K562 treated with DMSO at 1 percent for 12 hours (cell line): ENCODE measurements around the gene NF2. TPM values are rescaled to one million over a fixed set of nuclear protein-coding genes. Genes with fewer than 3 reads are reported as not detected.

Experiments used
- total RNA-seq: library from RNA; unstranded; fragments of 300-600 nt; gene quantifications from 2 replicates; pipeline ENCODE4 v1.2.3, GENCODE V29; 2022; ENCODE audit not compliant: insufficient read depth

The NF2 gene
- total RNA-seq: 5.7 and 10.4 TPM in 2 replicates

DNA sequence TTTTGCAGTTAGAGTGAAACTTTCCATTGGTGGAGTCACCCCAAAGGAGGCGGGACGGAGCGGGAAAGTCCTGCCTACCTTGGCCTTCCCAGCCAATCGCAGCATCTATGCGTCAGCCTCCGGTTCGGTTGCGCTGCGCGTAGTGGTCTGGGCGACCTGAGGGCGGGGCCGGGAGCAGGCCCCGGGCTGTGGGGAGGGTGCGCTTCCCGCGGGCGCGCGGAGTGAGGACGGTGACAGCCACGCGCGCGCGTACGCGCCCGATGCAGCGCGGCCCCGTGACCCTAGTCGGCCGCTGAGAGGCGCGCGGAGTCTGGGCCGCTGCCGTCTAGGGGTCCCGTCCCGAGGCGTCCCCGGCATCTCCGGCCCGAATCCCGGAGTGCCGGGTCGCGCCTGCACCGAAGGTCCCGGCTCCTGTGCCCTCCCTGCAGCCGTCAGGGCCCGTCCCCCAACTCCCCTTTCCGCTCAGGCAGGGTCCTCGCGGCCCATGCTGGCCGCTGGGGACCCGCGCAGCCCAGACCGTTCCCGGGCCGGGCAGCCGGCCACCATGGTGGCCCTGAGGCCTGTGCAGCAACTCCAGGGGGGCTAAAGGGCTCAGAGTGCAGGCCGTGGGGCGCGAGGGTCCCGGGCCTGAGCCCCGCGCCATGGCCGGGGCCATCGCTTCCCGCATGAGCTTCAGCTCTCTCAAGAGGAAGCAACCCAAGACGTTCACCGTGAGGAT lies at the start of gene NF2:
Gene NF2 (plus strand): TSS at position 276 of the 718 bp plus-strand sequence. CDS start 366 bp downstream, at position 642.

GRCh38 chr22:29719899-29720645 lies 116.6 kb downstream of the NF2 start, which contains the start of gene CABP7:
Gene CABP7 (plus strand): TSS chr22:29720003. CDS start chr22:29720425, 422 bp downstream.

Other genes starting within 250 kb of the NF2 start
- gene AP1B1, start 215.1 kb upstream of the NF2 start, total RNA-seq: 48.4 and 67.3 TPM in 2 replicates
- not detected in 2 replicates for gene RFPL1, start 165.1 kb upstream of the NF2 start, total RNA-seq
- gene NEFH, start 123.4 kb upstream of the NF2 start, total RNA-seq: 1.1 and 2.1 TPM in 2 replicates
- gene THOC5, start 49.9 kb upstream of the NF2 start, total RNA-seq: 28.6 and 42.2 TPM in 2 replicates
- gene NIPSNAP1, start 22.5 kb upstream of the NF2 start, total RNA-seq: 19.6 and 25.8 TPM in 2 replicates
- gene CABP7, start 116.4 kb downstream of the NF2 start, total RNA-seq: not detected in 2 replicates
- 23.4 and 37.3 TPM in 2 replicates for gene ZMAT5, start 163.4 kb downstream of the NF2 start, total RNA-seq
- gene UQCR10, start 163.7 kb downstream of the NF2 start, total RNA-seq: 82.9 and 87.7 TPM in 2 replicates
- 29.8 and 55.2 TPM in 2 replicates for gene ASCC2, start 234.6 kb downstream of the NF2 start, total RNA-seq